Measurements from ENCODE around the gene GNGT2.

- TF ChIP-seq, protein P1, sequence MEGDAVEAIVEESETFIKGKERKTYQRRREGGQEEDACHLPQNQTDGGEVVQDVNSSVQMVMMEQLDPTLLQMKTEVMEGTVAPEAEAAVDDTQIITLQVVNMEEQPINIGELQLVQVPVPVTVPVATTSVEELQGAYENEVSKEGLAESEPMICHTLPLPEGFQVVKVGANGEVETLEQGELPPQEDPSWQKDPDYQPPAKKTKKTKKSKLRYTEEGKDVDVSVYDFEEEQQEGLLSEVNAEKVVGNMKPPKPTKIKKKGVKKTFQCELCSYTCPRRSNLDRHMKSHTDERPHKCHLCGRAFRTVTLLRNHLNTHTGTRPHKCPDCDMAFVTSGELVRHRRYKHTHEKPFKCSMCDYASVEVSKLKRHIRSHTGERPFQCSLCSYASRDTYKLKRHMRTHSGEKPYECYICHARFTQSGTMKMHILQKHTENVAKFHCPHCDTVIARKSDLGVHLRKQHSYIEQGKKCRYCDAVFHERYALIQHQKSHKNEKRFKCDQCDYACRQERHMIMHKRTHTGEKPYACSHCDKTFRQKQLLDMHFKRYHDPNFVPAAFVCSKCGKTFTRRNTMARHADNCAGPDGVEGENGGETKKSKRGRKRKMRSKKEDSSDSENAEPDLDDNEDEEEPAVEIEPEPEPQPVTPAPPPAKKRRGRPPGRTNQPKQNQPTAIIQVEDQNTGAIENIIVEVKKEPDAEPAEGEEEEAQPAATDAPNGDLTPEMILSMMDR (IDR thresholded peaks at IDR 0.05; ENCODE audit: poor library complexity): no peak
- TF ChIP-seq EZH2 (IDR thresholded peaks at IDR 0.05; ENCODE audit: borderline replicate concordance): no peak
Observed at GRCh38 chr17:49209061-49209571, 1.3 kb downstream of the GNGT2 start.
